H1 (cell line): ENCODE results near the gene PLA2R1.

Experiments
- BCL11A ChIP-seq, 2 experiments: IDR thresholded peaks; one replicate each; pipeline ENCODE4 v1.6.1; 2011; ENCODE audit warnings: low read depth in 2 of 2, low read length in 2 of 2, mild to moderate bottlenecking in 2 of 2
- BRCA1 ChIP-seq: IDR thresholded peaks from 2 replicates; pipeline ENCODE4 v1.6.1; 2012; ENCODE audit warnings: low read depth, low read length, improper control_type of control experiment
- CEBPB ChIP-seq: IDR thresholded peaks from 2 replicates; pipeline ENCODE4 v1.6.1; 2012; ENCODE audit warnings: low read depth, low read length
- EGR1 ChIP-seq: IDR thresholded peaks from 2 replicates; pipeline ENCODE4 v1.6.1; 2011; ENCODE audit warnings: low read depth, low read length, borderline replicate concordance
- GABPA ChIP-seq: IDR thresholded peaks from 2 replicates; pipeline ENCODE4 v1.6.1; 2011; ENCODE audit warnings: mild to moderate bottlenecking, low read length, moderate library complexity, borderline replicate concordance; ENCODE audit not compliant: insufficient read depth
- POLR2AphosphoS5 ChIP-seq: IDR thresholded peaks from 2 replicates; pipeline ENCODE4 v1.6.1; 2011; ENCODE audit warnings: low read depth, low read length
- RXRA ChIP-seq: IDR thresholded peaks from 2 replicates; pipeline ENCODE4 v1.6.1; 2011; ENCODE audit warnings: low read depth, mild to moderate bottlenecking, low read length, moderate library complexity; ENCODE audit not compliant: insufficient read depth
- SP1 ChIP-seq: IDR thresholded peaks from 2 replicates; pipeline ENCODE4 v1.6.1; 2011; ENCODE audit warnings: low read depth, low read length
- TAF1 ChIP-seq: IDR thresholded peaks from 2 replicates; pipeline ENCODE4 v1.6.1; 2011; ENCODE audit warnings: mild to moderate bottlenecking, low read depth, low read length
- TF ChIP-seq, protein P1 (sequence below), 3 experiments: IDR thresholded peaks; 1 replicate in 2 of 3; 2 replicates in 1 of 3; pipeline versions ENCODE4 v1.5.1 to v1.6.1; 2011; ENCODE audit warnings: low read length in 3 of 3, mild to moderate bottlenecking in 3 of 3, inconsistent platforms in 2 of 3, low read depth in 1 of 3, moderate library complexity in 1 of 3; ENCODE audit not compliant: insufficient read depth in 1 of 3; ENCODE audit errors: control extremely low read depth in 1 of 3

DNA sequence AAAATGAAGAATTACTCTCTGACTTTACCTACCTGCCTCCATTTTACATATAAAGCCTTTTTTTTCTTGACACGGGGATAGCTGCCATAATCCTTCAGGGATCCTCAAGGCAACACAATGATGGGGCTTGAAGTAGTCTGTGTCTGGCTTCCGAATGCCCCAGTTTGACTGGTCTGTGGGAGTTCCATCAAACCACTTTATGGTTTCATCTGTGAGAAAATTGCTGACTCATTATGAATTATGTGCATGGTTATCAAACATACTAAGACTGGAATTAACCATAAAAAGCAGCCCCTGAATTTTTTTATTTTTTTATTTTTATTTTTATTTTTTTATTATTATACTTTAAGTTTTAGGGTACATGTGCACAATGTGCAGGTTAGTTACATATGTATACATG lies 117.5 kb downstream of the PLA2R1 start:
- TF ChIP-seq, protein P1, sequence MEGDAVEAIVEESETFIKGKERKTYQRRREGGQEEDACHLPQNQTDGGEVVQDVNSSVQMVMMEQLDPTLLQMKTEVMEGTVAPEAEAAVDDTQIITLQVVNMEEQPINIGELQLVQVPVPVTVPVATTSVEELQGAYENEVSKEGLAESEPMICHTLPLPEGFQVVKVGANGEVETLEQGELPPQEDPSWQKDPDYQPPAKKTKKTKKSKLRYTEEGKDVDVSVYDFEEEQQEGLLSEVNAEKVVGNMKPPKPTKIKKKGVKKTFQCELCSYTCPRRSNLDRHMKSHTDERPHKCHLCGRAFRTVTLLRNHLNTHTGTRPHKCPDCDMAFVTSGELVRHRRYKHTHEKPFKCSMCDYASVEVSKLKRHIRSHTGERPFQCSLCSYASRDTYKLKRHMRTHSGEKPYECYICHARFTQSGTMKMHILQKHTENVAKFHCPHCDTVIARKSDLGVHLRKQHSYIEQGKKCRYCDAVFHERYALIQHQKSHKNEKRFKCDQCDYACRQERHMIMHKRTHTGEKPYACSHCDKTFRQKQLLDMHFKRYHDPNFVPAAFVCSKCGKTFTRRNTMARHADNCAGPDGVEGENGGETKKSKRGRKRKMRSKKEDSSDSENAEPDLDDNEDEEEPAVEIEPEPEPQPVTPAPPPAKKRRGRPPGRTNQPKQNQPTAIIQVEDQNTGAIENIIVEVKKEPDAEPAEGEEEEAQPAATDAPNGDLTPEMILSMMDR (IDR thresholded peaks at IDR 0.05; ENCODE audit: control extremely low read depth in 1 of 3, insufficient read depth in 1 of 3, low read depth in 1 of 3, low read length in 3 of 3), result no peak
- TF ChIP-seq TAF1 (no peak), SP1 (no peak), CEBPB (no peak), BCL11A (IDR thresholded peaks at IDR 0.05; ENCODE audit: low read depth in 2 of 2, low read length in 2 of 2) (no peak), BRCA1 (no peak), EGR1 (no peak), RXRA (no peak), POLR2AphosphoS5 (no peak), GABPA (no peak)
